ENCODE data around the gene NGDN.

- TF ChIP-seq CTCF (IDR thresholded peaks at IDR 0.05) (no peak), POLR2A (IDR thresholded peaks at IDR 0.05) (no peak)
Measured at GRCh38 chr14:23487216-23487615, 17.7 kb downstream of the NGDN start.

Data from heart left ventricle (tissue), 13 donors.